SK-N-SH treated with all-trans-retinoic acid at 6 μM for 48 hours (cell line): Measurements from ENCODE around the gene IWS1.

Source experiments
- ATAC-seq: fragments of 200-7000 bp; cut with Tn5 transposase; 3 replicates; pipeline ENCODE4 v1.9.1; 2020; ENCODE audit warnings: mild to moderate bottlenecking, moderate library complexity
- ARNTL ChIP-seq: fragments of 450-650 bp; formaldehyde crosslinking; IDR thresholded peaks from 2 replicates; pipeline ENCODE4 v1.5.0; 2020; ENCODE audit warnings: low read depth, mild to moderate bottlenecking, moderate library complexity, borderline replicate concordance
- BACH2 ChIP-seq: fragments of 250-450 bp; sonication (Bioruptor Pico); IDR thresholded peaks from 2 replicates; pipeline ENCODE4 v1.9.0; 2021; ENCODE audit warnings: mild to moderate bottlenecking, borderline replicate concordance
- CSDC2 ChIP-seq: fragments of 250-450 bp; sonication (Bioruptor Pico); IDR thresholded peaks from 2 replicates; pipeline ENCODE4 v1.5.0; 2020; ENCODE audit warnings: mild to moderate bottlenecking, moderate library complexity
- ESRRG ChIP-seq: fragments of 250-450 bp; sonication (Bioruptor Pico); IDR thresholded peaks from 2 replicates; pipeline ENCODE4 v1.6.1; 2021; ENCODE audit warnings: mild to moderate bottlenecking
- GLIS3 ChIP-seq: fragments of 250-450 bp; sonication (Bioruptor Pico); IDR thresholded peaks from 2 replicates; pipeline ENCODE4 v1.5.0; 2020; ENCODE audit warnings: mild to moderate bottlenecking, moderate library complexity
- OSR1 ChIP-seq: fragments of 250-450 bp; sonication (Bioruptor Pico); IDR thresholded peaks from 2 replicates; pipeline ENCODE4 v1.8.0; 2022; ENCODE audit warnings: moderate library complexity, mild to moderate bottlenecking, inconsistent platforms
- PPARA ChIP-seq: fragments of 250-450 bp; sonication (Bioruptor Pico); IDR thresholded peaks from 2 replicates; pipeline ENCODE4 v1.5.0; 2020; ENCODE audit warnings: mild to moderate bottlenecking, borderline replicate concordance
- RARB ChIP-seq: fragments of 250-450 bp; sonication (Bioruptor Pico); IDR thresholded peaks from 2 replicates; pipeline ENCODE4 v1.8.0; 2021; ENCODE audit warnings: mild to moderate bottlenecking, moderate library complexity
- SNAI2 ChIP-seq: fragments of 250-450 bp; sonication (Bioruptor Pico); IDR thresholded peaks from 2 replicates; pipeline ENCODE4 v1.5.0; 2020; ENCODE audit warnings: mild to moderate bottlenecking, moderate library complexity
- TOX ChIP-seq: fragments of 250-450 bp; sonication (Bioruptor Pico); IDR thresholded peaks from 2 replicates; pipeline ENCODE4 v1.8.0; 2021; ENCODE audit warnings: mild to moderate bottlenecking, moderate library complexity, borderline replicate concordance
- ZC3H10 ChIP-seq: fragments of 250-450 bp; sonication (Bioruptor Pico); IDR thresholded peaks from 2 replicates; pipeline ENCODE4 v1.5.1; 2021; ENCODE audit warnings: mild to moderate bottlenecking, moderate library complexity
- ZFP3 ChIP-seq: fragments of 250-450 bp; sonication (Bioruptor Pico); IDR thresholded peaks from 2 replicates; pipeline ENCODE4 v1.5.0; 2020; ENCODE audit warnings: mild to moderate bottlenecking, moderate library complexity
- ZFP30 ChIP-seq: fragments of 450-650 bp; formaldehyde crosslinking; IDR thresholded peaks from 2 replicates; pipeline ENCODE4 v1.5.0; 2022; ENCODE audit warnings: mild to moderate bottlenecking, moderate library complexity
- ZNF565 ChIP-seq: fragments of 450-650 bp; formaldehyde crosslinking; conservative IDR thresholded peaks from 2 replicates; pipeline ENCODE4 v1.5.0; 2020; ENCODE audit warnings: low read depth, mild to moderate bottlenecking, moderate library complexity
- ZNF70 ChIP-seq: fragments of 450-650 bp; formaldehyde crosslinking; IDR thresholded peaks from 2 replicates; pipeline ENCODE4 v1.5.0; 2020; ENCODE audit warnings: mild to moderate bottlenecking, moderate library complexity
- ZNF8 ChIP-seq: fragments of 450-650 bp; formaldehyde crosslinking; IDR thresholded peaks from 2 replicates; pipeline ENCODE4 v1.5.0; 2020; ENCODE audit warnings: mild to moderate bottlenecking, moderate library complexity
- TF ChIP-seq, protein P1 (sequence below): fragments of 250-450 bp; sonication (Bioruptor Pico); IDR thresholded peaks from 2 replicates; pipeline ENCODE4 v1.8.0; 2021; ENCODE audit warnings: low read depth, mild to moderate bottlenecking, moderate library complexity, borderline replicate concordance
- TF ChIP-seq, protein P2 (sequence below): fragments of 250-450 bp; sonication (Bioruptor Pico); IDR thresholded peaks from 2 replicates; pipeline ENCODE4 v1.5.0; 2020; ENCODE audit warnings: mild to moderate bottlenecking, moderate library complexity
- TF ChIP-seq, protein P3 (sequence below): fragments of 250-450 bp; sonication (Bioruptor Pico); IDR thresholded peaks from 2 replicates; pipeline ENCODE4 v1.5.1; 2021; ENCODE audit warnings: mild to moderate bottlenecking, moderate library complexity
- TF ChIP-seq, protein P4 (sequence below): fragments of 250-450 bp; sonication (Bioruptor Pico); IDR thresholded peaks from 2 replicates; pipeline ENCODE4 v1.8.0; 2020; ENCODE audit warnings: mild to moderate bottlenecking, moderate library complexity, borderline replicate concordance

Gene IWS1

DNA sequence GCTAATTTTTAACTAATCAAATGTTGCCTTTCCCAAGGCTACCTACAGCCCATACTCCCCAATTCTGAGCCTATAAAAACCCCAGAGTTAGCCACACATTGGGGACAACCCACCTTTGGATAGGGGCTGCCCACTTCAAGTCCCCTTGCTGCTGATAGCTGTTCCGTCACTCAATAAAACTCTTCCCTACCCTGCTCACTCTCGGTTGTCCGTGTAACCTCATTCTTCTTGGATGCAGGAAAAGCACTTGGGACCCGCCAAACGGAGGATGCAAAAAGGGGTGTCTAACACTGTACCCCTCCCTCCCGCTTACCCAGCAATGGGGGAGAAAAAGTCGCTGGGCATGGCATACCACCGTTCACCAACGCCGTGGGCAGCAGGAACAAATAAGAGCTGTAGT lies 12.2 kb downstream of the IWS1 start:
- TF ChIP-seq ZNF70 (CRISPR knock-in tag) (no peak), ESRRG (CRISPR knock-in tag) (no peak), TOX (CRISPR knock-in tag) (no peak), GLIS3 (CRISPR knock-in tag) (no peak), RARB (CRISPR knock-in tag) (no peak), ZC3H10 (CRISPR knock-in tag) (no peak), ARNTL (CRISPR knock-in tag) (no peak)
- TF ChIP-seq, protein P1, sequence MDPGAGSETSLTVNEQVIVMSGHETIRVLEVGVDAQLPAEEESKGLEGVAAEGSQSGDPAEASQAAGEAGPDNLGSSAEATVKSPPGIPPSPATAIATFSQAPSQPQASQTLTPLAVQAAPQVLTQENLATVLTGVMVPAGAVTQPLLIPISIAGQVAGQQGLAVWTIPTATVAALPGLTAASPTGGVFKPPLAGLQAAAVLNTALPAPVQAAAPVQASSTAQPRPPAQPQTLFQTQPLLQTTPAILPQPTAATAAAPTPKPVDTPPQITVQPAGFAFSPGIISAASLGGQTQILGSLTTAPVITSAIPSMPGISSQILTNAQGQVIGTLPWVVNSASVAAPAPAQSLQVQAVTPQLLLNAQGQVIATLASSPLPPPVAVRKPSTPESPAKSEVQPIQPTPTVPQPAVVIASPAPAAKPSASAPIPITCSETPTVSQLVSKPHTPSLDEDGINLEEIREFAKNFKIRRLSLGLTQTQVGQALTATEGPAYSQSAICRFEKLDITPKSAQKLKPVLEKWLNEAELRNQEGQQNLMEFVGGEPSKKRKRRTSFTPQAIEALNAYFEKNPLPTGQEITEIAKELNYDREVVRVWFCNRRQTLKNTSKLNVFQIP: no peak
- TF ChIP-seq, protein P2, sequence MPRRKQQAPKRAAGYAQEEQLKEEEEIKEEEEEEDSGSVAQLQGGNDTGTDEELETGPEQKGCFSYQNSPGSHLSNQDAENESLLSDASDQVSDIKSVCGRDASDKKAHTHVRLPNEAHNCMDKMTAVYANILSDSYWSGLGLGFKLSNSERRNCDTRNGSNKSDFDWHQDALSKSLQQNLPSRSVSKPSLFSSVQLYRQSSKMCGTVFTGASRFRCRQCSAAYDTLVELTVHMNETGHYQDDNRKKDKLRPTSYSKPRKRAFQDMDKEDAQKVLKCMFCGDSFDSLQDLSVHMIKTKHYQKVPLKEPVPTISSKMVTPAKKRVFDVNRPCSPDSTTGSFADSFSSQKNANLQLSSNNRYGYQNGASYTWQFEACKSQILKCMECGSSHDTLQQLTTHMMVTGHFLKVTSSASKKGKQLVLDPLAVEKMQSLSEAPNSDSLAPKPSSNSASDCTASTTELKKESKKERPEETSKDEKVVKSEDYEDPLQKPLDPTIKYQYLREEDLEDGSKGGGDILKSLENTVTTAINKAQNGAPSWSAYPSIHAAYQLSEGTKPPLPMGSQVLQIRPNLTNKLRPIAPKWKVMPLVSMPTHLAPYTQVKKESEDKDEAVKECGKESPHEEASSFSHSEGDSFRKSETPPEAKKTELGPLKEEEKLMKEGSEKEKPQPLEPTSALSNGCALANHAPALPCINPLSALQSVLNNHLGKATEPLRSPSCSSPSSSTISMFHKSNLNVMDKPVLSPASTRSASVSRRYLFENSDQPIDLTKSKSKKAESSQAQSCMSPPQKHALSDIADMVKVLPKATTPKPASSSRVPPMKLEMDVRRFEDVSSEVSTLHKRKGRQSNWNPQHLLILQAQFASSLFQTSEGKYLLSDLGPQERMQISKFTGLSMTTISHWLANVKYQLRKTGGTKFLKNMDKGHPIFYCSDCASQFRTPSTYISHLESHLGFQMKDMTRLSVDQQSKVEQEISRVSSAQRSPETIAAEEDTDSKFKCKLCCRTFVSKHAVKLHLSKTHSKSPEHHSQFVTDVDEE (CRISPR knock-in tag): no peak
- TF ChIP-seq, all 23 proteins: peak for 0
- ATAC-seq: no peak

DNA sequence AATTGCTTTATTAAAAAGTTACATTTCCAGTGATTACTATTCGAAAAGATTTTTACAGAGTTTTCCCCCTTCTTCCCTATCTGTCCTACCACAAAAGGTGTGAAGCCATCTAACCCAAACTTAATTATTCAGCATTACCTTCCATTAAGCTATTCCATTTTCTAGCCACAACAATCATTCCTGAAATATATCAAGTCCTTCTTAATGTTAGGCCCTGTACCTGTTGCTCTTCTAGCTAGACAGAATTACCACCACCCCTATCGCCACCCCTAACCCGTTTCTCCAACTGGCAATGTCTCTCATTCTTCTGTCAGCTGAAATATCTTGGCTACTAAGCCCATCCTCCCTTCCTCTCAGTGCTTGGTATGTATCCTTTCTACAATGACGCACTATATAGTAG lies 13.9 kb downstream of the IWS1 start:
- TF ChIP-seq, protein P3, sequence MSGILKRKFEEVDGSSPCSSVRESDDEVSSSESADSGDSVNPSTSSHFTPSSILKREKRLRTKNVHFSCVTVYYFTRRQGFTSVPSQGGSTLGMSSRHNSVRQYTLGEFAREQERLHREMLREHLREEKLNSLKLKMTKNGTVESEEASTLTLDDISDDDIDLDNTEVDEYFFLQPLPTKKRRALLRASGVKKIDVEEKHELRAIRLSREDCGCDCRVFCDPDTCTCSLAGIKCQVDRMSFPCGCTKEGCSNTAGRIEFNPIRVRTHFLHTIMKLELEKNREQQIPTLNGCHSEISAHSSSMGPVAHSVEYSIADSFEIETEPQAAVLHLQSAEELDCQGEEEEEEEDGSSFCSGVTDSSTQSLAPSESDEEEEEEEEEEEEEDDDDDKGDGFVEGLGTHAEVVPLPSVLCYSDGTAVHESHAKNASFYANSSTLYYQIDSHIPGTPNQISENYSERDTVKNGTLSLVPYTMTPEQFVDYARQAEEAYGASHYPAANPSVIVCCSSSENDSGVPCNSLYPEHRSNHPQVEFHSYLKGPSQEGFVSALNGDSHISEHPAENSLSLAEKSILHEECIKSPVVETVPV (CRISPR knock-in tag): no peak
- TF ChIP-seq GLIS3 (CRISPR knock-in tag): no peak
- TF ChIP-seq, protein P4, sequence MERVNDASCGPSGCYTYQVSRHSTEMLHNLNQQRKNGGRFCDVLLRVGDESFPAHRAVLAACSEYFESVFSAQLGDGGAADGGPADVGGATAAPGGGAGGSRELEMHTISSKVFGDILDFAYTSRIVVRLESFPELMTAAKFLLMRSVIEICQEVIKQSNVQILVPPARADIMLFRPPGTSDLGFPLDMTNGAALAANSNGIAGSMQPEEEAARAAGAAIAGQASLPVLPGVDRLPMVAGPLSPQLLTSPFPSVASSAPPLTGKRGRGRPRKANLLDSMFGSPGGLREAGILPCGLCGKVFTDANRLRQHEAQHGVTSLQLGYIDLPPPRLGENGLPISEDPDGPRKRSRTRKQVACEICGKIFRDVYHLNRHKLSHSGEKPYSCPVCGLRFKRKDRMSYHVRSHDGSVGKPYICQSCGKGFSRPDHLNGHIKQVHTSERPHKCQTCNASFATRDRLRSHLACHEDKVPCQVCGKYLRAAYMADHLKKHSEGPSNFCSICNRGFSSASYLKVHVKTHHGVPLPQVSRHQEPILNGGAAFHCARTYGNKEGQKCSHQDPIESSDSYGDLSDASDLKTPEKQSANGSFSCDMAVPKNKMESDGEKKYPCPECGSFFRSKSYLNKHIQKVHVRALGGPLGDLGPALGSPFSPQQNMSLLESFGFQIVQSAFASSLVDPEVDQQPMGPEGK (CRISPR knock-in tag): no peak
- no peak for TF ChIP-seq ESRRG (CRISPR knock-in tag)
- no peak for TF ChIP-seq RARB (CRISPR knock-in tag)
- no peak for TF ChIP-seq ZFP3 (CRISPR knock-in tag)
- TF ChIP-seq ZFP30 (CRISPR knock-in tag): no peak
- no peak for ATAC-seq

DNA sequence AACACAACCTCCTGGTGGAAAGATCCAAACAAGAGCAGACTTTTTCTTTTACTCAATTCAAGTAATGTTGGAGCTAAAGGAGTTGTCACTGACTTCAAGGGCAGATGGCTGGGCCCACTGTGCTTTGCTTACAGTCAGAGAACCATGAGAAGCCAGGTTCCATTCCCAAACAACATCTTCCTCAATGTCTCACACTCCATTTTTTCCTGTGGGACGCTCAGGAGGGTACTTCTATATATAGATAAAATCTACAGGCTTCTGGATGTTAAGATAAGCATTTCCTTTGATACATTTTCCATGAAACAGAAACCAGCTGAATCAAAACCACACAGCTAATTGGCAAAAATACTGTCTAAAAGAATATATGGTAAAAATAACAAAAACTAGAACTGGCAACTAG lies 14.4 kb downstream of the IWS1 start:
- TF ChIP-seq SNAI2 (CRISPR knock-in tag) (no peak), ZNF70 (CRISPR knock-in tag) (no peak), ARNTL (CRISPR knock-in tag) (no peak), ZFP30 (CRISPR knock-in tag) (no peak), ZNF565 (CRISPR knock-in tag) (no peak), ZC3H10 (CRISPR knock-in tag) (no peak), CSDC2 (no peak), OSR1 (no peak), ZNF8 (CRISPR knock-in tag) (no peak), GLIS3 (CRISPR knock-in tag) (no peak), PPARA (no peak), BACH2 (CRISPR knock-in tag) (no peak), ZFP3 (CRISPR knock-in tag) (no peak), RARB (CRISPR knock-in tag) (no peak)
- TF ChIP-seq, protein P1: no peak
- TF ChIP-seq, protein P2 (CRISPR knock-in tag): no peak
- TF ChIP-seq, all 23 proteins: peak for 0
- ATAC-seq: no peak
